CD8-positive, alpha-beta memory T cell (primary cell): ENCODE results near the gene FBN1. TPM values are rescaled to one million over a fixed set of nuclear protein-coding genes. Genes with fewer than 3 reads are reported as not detected.

Source experiments
- CTCF ChIA-PET: fragments of 350-600 bp; sonication (Branson Sonifier 250); formaldehyde crosslinking; loops from one replicate; lab custom pipeline; 2021; ENCODE audit warnings: antibody characterized with exemption; lab: Charles Lee
- POLR2A ChIA-PET: fragments of 350-600 bp; sonication (Branson Sonifier 250); formaldehyde crosslinking; loops from one replicate; lab custom pipeline; 2021; ENCODE audit warnings: antibody characterized with exemption; lab: Charles Lee
- DNase-seq, 5 donors: peaks; one replicate each; pipeline versions ENCODE4 v3.0.0 to v3.0.0-alpha.2; 2020 to 2022; ENCODE audit warnings: mixed read lengths in 1 of 5
- H3K27ac ChIP-seq: one replicate; pipeline ENCODE4 v1.7.0; 2013; ENCODE audit warnings: low read depth, mild to moderate bottlenecking, low read length, moderate library complexity
- H3K27me3 ChIP-seq: 2 replicates; pipeline ENCODE4 v1.7.0; 2013; ENCODE audit warnings: low read length, mild to moderate bottlenecking; ENCODE audit not compliant: insufficient read depth, poor library complexity, severe bottlenecking
- H3K36me3 ChIP-seq: 2 replicates; pipeline ENCODE4 v1.7.0; 2013; ENCODE audit warnings: mild to moderate bottlenecking, low read length, moderate library complexity; ENCODE audit not compliant: insufficient read depth
- H3K4me1 ChIP-seq: 2 replicates; pipeline ENCODE4 v1.7.0; 2013; ENCODE audit warnings: mild to moderate bottlenecking, low read length, moderate library complexity; ENCODE audit not compliant: insufficient read depth
- H3K4me3 ChIP-seq: 2 replicates; pipeline ENCODE4 v1.7.0; 2013; ENCODE audit warnings: mild to moderate bottlenecking, low read length
- H3K9me3 ChIP-seq: 2 replicates; pipeline ENCODE4 v1.7.0; 2013; ENCODE audit warnings: mild to moderate bottlenecking, low read length
- H3K27ac Mint-ChIP-seq, 8 donors: one replicate each; pipeline ENCODE4 v1.8.0; 2020 to 2021; ENCODE audit warnings: mixed read lengths in 8 of 8, mild to moderate bottlenecking in 6 of 8, inconsistent platforms in 3 of 8, moderate library complexity in 3 of 8
- H3K27me3 Mint-ChIP-seq, 2 donors: one replicate each; pipeline ENCODE4 v1.8.0; 2020 to 2021; ENCODE audit warnings: mixed read lengths in 2 of 2, mild to moderate bottlenecking in 1 of 2, moderate library complexity in 1 of 2
- H3K36me3 Mint-ChIP-seq, 3 donors: one replicate each; pipeline ENCODE4 v1.8.0; 2020 to 2021; ENCODE audit warnings: mixed read lengths in 3 of 3, inconsistent platforms in 1 of 3, mild to moderate bottlenecking in 1 of 3
- H3K4me1 Mint-ChIP-seq, 3 donors: one replicate each; pipeline ENCODE4 v1.8.0; 2020 to 2021; ENCODE audit warnings: mixed read lengths in 3 of 3, inconsistent platforms in 1 of 3, mild to moderate bottlenecking in 1 of 3
- H3K4me3 Mint-ChIP-seq, 7 donors: one replicate each; pipeline ENCODE4 v1.8.0; 2020 to 2021; ENCODE audit warnings: mixed read lengths in 7 of 7, mild to moderate bottlenecking in 6 of 7, moderate library complexity in 4 of 7, inconsistent platforms in 2 of 7
- H3K9me3 Mint-ChIP-seq, 5 donors: one replicate each; pipeline ENCODE4 v1.8.0; 2020 to 2022; ENCODE audit warnings: mixed read lengths in 5 of 5, mild to moderate bottlenecking in 3 of 5, moderate library complexity in 2 of 5, inconsistent platforms in 1 of 5
- polyA plus RNA-seq: library from polyadenylated mRNA; unstranded; fragments of 300-500 nt; fragmentation: Illumina TruSeq; gene quantifications from one replicate; pipeline ENCODE4 v1.2.3, GENCODE V29; 2021
- total RNA-seq, 2 experiments: library from RNA; stranded (reverse); gene quantifications; one replicate each; pipeline ENCODE4 v1.2.3, GENCODE V29; 2021

Gene FBN1
- total and polyA plus RNA-seq, 3 experiments from 2014 or later: 0.13 to 0.46 (median 0.21) TPM

- Histone ChIP-seq H3K27ac (no peak overlapping the region), H3K27me3 (no peaks in the 10 kb centered on the region), H3K4me1 (no peaks in the 10 kb centered on the region), H3K9me3 (no peaks in the 10 kb centered on the region), H3K36me3 (no peaks in the 10 kb centered on the region), H3K4me3 (no peak overlapping the region)
- no peaks in the 10 kb centered on the region for H3K4me1 Mint-ChIP-seq
- H3K4me3 Mint-ChIP-seq: no peak overlapping the region
- H3K27me3 Mint-ChIP-seq: peaks cover 2 to 9% of the 10 kb centered on the region in 2 donors
- H3K9me3 Mint-ChIP-seq: peaks cover 0 to 8% (median under 1%) of the 10 kb centered on the region in 5 donors
- ChIA-PET CTCF (no interaction called here), POLR2A (no interaction called here)
- no peak overlapping the region for H3K27ac Mint-ChIP-seq
- no peak for DNase-seq
- H3K36me3 Mint-ChIP-seq: no peaks in the 10 kb centered on the region
Observed at GRCh38 chr15:48572823-48573222, 72.7 kb downstream of the FBN1 start.

- ChIA-PET POLR2A (no interaction called here), CTCF (no interaction called here)
- Mint-ChIP-seq H3K27ac (no peak overlapping the region), H3K4me3 (no peak overlapping the region), H3K4me1 (no peaks in the 10 kb centered on the region), H3K27me3 (peaks cover 2 to 12% of the 10 kb centered on the region in 2 donors), H3K9me3 (peaks cover 0 to 7% (median 2%) of the 10 kb centered on the region in 5 donors), H3K36me3 (no peaks in the 10 kb centered on the region)
- no peaks in the 10 kb centered on the region for H3K36me3 ChIP-seq
- no peak for DNase-seq
- H3K9me3 ChIP-seq: no peaks in the 10 kb centered on the region
- no peak overlapping the region for H3K27ac ChIP-seq
- H3K27me3 ChIP-seq: no peaks in the 10 kb centered on the region
- no peak overlapping the region for H3K4me3 ChIP-seq
- no peaks in the 10 kb centered on the region for H3K4me1 ChIP-seq
Observed at GRCh38 chr15:48571510-48571909, 74.0 kb downstream of the FBN1 start.

DNA sequence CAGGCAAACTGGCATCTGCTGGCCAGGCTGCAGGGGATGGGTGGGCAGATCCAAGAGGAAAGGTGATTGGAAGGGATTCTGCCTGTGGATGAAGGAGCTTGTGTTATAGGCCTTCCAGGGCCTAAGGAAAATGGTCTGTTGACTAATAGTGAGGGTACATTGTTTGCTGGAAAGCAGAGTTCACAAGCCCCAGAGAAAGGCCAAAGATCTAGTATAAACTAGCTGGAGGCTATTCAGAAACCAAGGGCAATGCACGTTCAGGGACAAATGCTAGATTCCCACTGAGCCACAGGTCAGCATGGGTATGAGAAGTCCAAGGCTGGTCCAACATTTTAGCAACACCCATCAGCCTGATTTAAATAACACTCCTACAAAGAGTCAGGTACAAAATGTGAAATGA, 74.7 kb downstream of the FBN1 start:
- ChIA-PET POLR2A (no interaction called here), CTCF (no interaction called here)
- Histone ChIP-seq H3K36me3 (no peaks in the 10 kb centered on the region), H3K27me3 (no peaks in the 10 kb centered on the region), H3K4me3 (no peak overlapping the region), H3K4me1 (no peaks in the 10 kb centered on the region), H3K9me3 (no peaks in the 10 kb centered on the region), H3K27ac (no peak overlapping the region)
- no peaks in the 10 kb centered on the region for H3K36me3 Mint-ChIP-seq
- DNase-seq: no peak
- H3K9me3 Mint-ChIP-seq: peaks cover 0 to 7% (median 2%) of the 10 kb centered on the region in 5 donors
- H3K4me3 Mint-ChIP-seq: no peak overlapping the region
- H3K27me3 Mint-ChIP-seq: peaks cover 0 to 9% of the 10 kb centered on the region in 2 donors
- no peaks in the 10 kb centered on the region for H3K4me1 Mint-ChIP-seq
- no peak overlapping the region for H3K27ac Mint-ChIP-seq

GRCh38 chr15:48569591-48570302, 75.8 kb downstream of the FBN1 start:
- no peak overlapping the region for H3K27ac ChIP-seq
- no peaks in the 10 kb centered on the region for H3K36me3 ChIP-seq
- Mint-ChIP-seq H3K9me3 (peaks cover 0 to 7% (median 2%) of the 10 kb centered on the region in 5 donors), H3K27ac (no peak overlapping the region), H3K4me3 (no peak overlapping the region), H3K36me3 (no peaks in the 10 kb centered on the region), H3K27me3 (peaks cover 0 to 14% of the 10 kb centered on the region in 2 donors), H3K4me1 (no peaks in the 10 kb centered on the region)
- DNase-seq: no peak
- ChIA-PET POLR2A (no interaction called here), CTCF (no interaction called here)
- no peak overlapping the region for H3K4me3 ChIP-seq
- H3K9me3 ChIP-seq: no peaks in the 10 kb centered on the region
- no peaks in the 10 kb centered on the region for H3K27me3 ChIP-seq
- no peaks in the 10 kb centered on the region for H3K4me1 ChIP-seq

DNA sequence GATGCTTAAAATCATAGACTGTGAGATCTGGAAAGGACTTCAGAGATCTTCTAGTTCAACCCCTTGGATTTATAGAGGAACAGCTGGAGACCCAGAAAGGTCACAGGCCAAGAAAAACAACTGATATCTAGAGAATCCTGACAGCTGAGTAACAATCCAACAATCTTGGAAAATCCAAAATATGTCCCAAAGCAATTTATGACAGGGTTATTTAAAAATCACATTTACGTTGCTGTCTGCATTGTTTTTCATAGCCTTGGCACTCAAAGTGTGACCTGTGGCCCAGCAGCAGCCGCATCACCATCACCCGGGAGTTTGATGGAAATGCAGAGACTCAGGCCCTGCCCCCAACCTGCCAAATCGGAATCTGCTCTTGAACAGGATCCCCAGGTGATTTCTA, 78.8 kb downstream of the FBN1 start:
- Histone ChIP-seq H3K9me3 (no peaks in the 10 kb centered on the region), H3K36me3 (no peaks in the 10 kb centered on the region), H3K27me3 (no peaks in the 10 kb centered on the region), H3K4me1 (no peaks in the 10 kb centered on the region), H3K27ac (no peak overlapping the region), H3K4me3 (no peak overlapping the region)
- Mint-ChIP-seq H3K27me3 (peaks cover 0 to 16% of the 10 kb centered on the region in 2 donors), H3K27ac (no peak overlapping the region), H3K4me1 (no peaks in the 10 kb centered on the region), H3K9me3 (peaks cover 0 to 7% (median 2%) of the 10 kb centered on the region in 5 donors), H3K4me3 (no peak overlapping the region), H3K36me3 (no peaks in the 10 kb centered on the region)
- DNase-seq: no peak
- ChIA-PET CTCF (no interaction called here), POLR2A (no interaction called here)

DNA sequence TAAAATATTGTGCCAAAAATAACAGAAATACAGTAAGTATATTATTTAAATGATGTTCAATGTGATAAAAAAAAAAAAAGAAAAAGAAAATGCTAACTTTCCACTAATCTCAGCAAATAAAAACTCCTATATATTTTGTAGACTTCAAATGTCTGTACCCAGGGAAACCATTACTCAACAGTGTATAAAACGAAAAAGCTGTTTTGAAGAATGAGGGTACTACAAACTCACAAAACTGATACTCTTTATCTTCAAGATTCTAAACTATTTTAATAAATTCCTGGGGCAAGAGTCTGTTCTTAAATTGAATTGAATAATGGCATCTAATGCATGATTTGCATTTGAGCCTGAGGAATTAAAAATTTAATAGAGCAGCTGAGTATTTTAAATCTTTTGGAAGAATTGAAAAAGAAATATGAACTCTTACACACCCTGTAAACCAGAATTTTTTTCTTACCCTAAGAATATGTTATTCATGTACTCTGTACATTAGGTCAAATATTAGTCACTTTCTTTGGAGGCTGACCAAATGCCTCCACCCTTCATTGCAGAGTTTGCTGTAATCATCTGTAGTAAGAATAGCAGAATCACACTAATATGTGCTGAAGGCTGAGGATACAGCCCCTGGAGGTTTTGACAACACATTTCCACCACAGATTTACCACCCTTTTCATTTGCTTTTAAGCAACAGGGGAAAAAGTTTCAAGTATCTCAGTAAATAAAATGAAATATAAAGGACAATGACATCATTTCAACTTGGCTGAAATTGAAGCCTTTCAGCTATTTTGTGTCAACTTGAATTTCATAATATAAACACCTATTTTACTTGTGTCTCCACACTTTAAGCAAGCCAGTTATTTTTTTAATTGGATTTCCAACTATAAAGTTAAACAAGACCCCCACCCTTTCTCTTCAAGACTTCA, 79.7 kb downstream of the FBN1 start:
- DNase-seq: no peak

DNA sequence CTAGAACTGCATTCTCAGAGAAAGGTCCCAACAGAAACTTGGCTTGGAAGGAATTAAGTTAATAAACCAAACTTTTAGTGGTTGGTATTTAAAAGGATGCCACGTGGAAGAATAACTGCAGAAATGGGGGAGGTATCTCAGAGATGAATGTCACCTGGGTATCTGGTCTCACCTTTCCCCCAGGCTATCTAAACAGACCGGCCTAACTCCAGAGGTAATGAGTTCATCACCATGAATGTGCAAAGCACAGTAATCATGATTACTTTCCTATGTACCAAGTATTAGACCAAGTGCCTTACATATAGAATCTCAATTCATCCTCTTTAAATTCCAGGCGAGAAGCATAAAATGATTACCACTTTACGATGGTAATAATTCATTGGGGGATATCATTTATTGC, 80.8 kb downstream of the FBN1 start:
- Histone ChIP-seq H3K4me3 (no peak overlapping the region), H3K36me3 (no peaks in the 10 kb centered on the region), H3K27me3 (no peaks in the 10 kb centered on the region), H3K9me3 (no peaks in the 10 kb centered on the region), H3K27ac (no peak overlapping the region), H3K4me1 (no peaks in the 10 kb centered on the region)
- Mint-ChIP-seq H3K4me1 (no peaks in the 10 kb centered on the region), H3K27ac (no peak overlapping the region), H3K36me3 (no peaks in the 10 kb centered on the region), H3K27me3 (peaks cover 5 to 27% of the 10 kb centered on the region in 2 donors), H3K9me3 (peaks cover 0 to 7% (median 2%) of the 10 kb centered on the region in 5 donors), H3K4me3 (no peak overlapping the region)
- CTCF ChIA-PET: no interaction called here
- POLR2A ChIA-PET: no interaction called here
- DNase-seq: no peak

More for the DNA sequence above, 79.7 kb downstream of the FBN1 start:
- Mint-ChIP-seq H3K4me3 (no peak overlapping the region), H3K27ac (no peak overlapping the region), H3K36me3 (no peaks in the 10 kb centered on the region), H3K27me3 (peaks cover 0 to 16% of the 10 kb centered on the region in 2 donors), H3K9me3 (peaks cover 0 to 7% (median 2%) of the 10 kb centered on the region in 5 donors), H3K4me1 (no peaks in the 10 kb centered on the region)
- POLR2A ChIA-PET: no interaction called here
- CTCF ChIA-PET: no interaction called here
- H3K27ac ChIP-seq: no peak overlapping the region
- no peaks in the 10 kb centered on the region for H3K4me1 ChIP-seq
- no peaks in the 10 kb centered on the region for H3K27me3 ChIP-seq
- no peaks in the 10 kb centered on the region for H3K9me3 ChIP-seq
- H3K36me3 ChIP-seq: no peaks in the 10 kb centered on the region
- no peak overlapping the region for H3K4me3 ChIP-seq

DNA sequence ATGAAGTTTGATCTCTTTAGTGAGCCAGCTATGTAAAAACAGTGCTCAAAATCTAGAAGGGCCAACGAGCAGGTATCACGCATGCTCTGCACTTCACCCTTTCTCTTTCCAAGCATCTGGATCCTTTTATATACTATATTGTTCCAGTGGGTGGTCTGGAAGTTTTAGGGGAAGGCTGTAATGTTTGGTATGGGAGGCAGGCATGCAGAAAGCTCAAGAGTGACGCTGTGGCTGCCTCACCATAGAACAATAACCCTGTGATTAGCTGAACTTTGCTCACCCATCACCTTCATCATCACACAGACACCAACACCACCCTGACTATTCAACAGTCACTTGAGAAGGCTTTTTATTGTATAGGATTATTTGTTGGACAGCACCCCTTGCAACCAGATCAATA, 81.6 kb downstream of the FBN1 start:
- ChIA-PET POLR2A (no interaction called here), CTCF (no interaction called here)
- no peak overlapping the region for H3K27ac Mint-ChIP-seq
- DNase-seq: no peak
- peaks cover 5 to 31% of the 10 kb centered on the region in 2 donors for H3K27me3 Mint-ChIP-seq
- Histone ChIP-seq H3K4me1 (no peaks in the 10 kb centered on the region), H3K4me3 (no peak overlapping the region), H3K36me3 (no peaks in the 10 kb centered on the region), H3K27me3 (no peaks in the 10 kb centered on the region), H3K27ac (no peak overlapping the region), H3K9me3 (no peaks in the 10 kb centered on the region)
- H3K4me3 Mint-ChIP-seq: no peak overlapping the region
- H3K36me3 Mint-ChIP-seq: no peaks in the 10 kb centered on the region
- peaks cover 0 to 3% (median 2%) of the 10 kb centered on the region in 5 donors for H3K9me3 Mint-ChIP-seq
- no peaks in the 10 kb centered on the region for H3K4me1 Mint-ChIP-seq
